HEK293 (cell line): ENCODE measurements around the gene STEAP4.

Experiments
- CTCF ChIA-PET: fragments of 350-600 bp; formaldehyde crosslinking; extraction: SDS; loops from one replicate; lab custom pipeline; 2021; ENCODE audit warnings: antibody characterized with exemption; lab: Yijun Ruan, JAX
- POLR2A ChIA-PET: fragments of 300-600 bp; formaldehyde crosslinking; extraction: SDS; loops from one replicate; lab custom pipeline; 2020; ENCODE audit warnings: antibody characterized with exemption, inconsistent platforms; lab: Yijun Ruan, JAX
- H3K27ac ChIP-seq: fragments of 200-500 bp; sonication (Bioruptor generic); 2 replicates; pipeline ENCODE4 v1.5.1; 2014; ENCODE audit warnings: low read depth, low read length, control low read depth, inconsistent platforms; ENCODE audit errors: extremely low read depth
- H3K36me3 ChIP-seq, 2 experiments: fragments of 200-500 bp in 1 of 2; sonication (Bioruptor generic) in 1 of 2; 1 replicate in 1 of 2; 2 replicates in 1 of 2; pipeline ENCODE4 v1.5.1; 2014 to 2017; ENCODE audit warnings: inconsistent platforms in 2 of 2, low read length in 2 of 2; ENCODE audit not compliant: control insufficient read depth in 2 of 2, insufficient read depth in 1 of 2
- H3K4me1 ChIP-seq: fragments of 200-500 bp; sonication (Bioruptor generic); 2 replicates; pipeline ENCODE4 v1.5.1; 2014; ENCODE audit warnings: mild to moderate bottlenecking, low read length, inconsistent platforms; ENCODE audit not compliant: control insufficient read depth, insufficient read depth
- H3K4me3 ChIP-seq: 2 replicates; pipeline ENCODE4 v1.5.1; 2011; ENCODE audit warnings: low read depth, mild to moderate bottlenecking, control low read depth, low read length, moderate library complexity
- H3K9me3 ChIP-seq: fragments of 200-500 bp; sonication (Bioruptor generic); 2 replicates; pipeline ENCODE4 v1.5.1; 2014; ENCODE audit warnings: low read depth, low read length, inconsistent platforms; ENCODE audit not compliant: control insufficient read depth, insufficient read depth
- GFI1B ChIP-seq: fragments of 450-650 bp; formaldehyde crosslinking; IDR thresholded peaks from 2 replicates; pipeline ENCODE4 v1.5.1; 2016; ENCODE audit warnings: missing biosample characterization, missing genetic modification characterization
- KLF16 ChIP-seq: fragments of 450-650 bp; formaldehyde crosslinking; IDR thresholded peaks from 2 replicates; pipeline ENCODE4 v1.5.1; 2017; ENCODE audit warnings: missing biosample characterization, missing genetic modification characterization
- KLF8 ChIP-seq: fragments of 450-650 bp; formaldehyde crosslinking; IDR thresholded peaks from 2 replicates; pipeline ENCODE4 v1.5.1; 2016; ENCODE audit warnings: missing biosample characterization, missing genetic modification characterization
- PATZ1 ChIP-seq: fragments of 450-650 bp; formaldehyde crosslinking; IDR thresholded peaks from 2 replicates; pipeline ENCODE4 v1.5.1; 2016; ENCODE audit warnings: missing biosample characterization, missing genetic modification characterization
- SP3 ChIP-seq: fragments of 450-650 bp; formaldehyde crosslinking; IDR thresholded peaks from 2 replicates; pipeline ENCODE4 v1.5.1; 2016; ENCODE audit warnings: missing biosample characterization, missing genetic modification characterization
- ZNF157 ChIP-seq: fragments of 450-650 bp; formaldehyde crosslinking; IDR thresholded peaks from 2 replicates; pipeline ENCODE4 v1.5.1; 2016; ENCODE audit warnings: missing biosample characterization, missing genetic modification characterization
- ZNF223 ChIP-seq: fragments of 450-650 bp; formaldehyde crosslinking; IDR thresholded peaks from 2 replicates; pipeline ENCODE4 v1.5.1; 2016; ENCODE audit warnings: missing biosample characterization, missing genetic modification characterization
- ZNF629 ChIP-seq: fragments of 450-650 bp; formaldehyde crosslinking; IDR thresholded peaks from 2 replicates; pipeline ENCODE4 v1.5.1; 2017; ENCODE audit warnings: missing biosample characterization, missing genetic modification characterization
- ZNF785 ChIP-seq: fragments of 450-650 bp; formaldehyde crosslinking; IDR thresholded peaks from 2 replicates; pipeline ENCODE4 v1.5.1; 2016; ENCODE audit warnings: missing biosample characterization, missing genetic modification characterization
- TF ChIP-seq, protein P1 (sequence below): fragments of 450-650 bp; formaldehyde crosslinking; IDR thresholded peaks from 2 replicates; pipeline ENCODE4 v1.5.1; 2016; ENCODE audit warnings: missing biosample characterization, missing genetic modification characterization
- TF ChIP-seq, protein P2 (sequence below): fragments of 450-650 bp; formaldehyde crosslinking; IDR thresholded peaks from 2 replicates; pipeline ENCODE4 v1.5.1; 2016; ENCODE audit warnings: missing biosample characterization, missing genetic modification characterization
- TF ChIP-seq, protein P3 (sequence below): fragments of 450-650 bp; formaldehyde crosslinking; IDR thresholded peaks from 2 replicates; pipeline ENCODE4 v1.5.1; 2016; ENCODE audit warnings: missing biosample characterization, missing genetic modification characterization, borderline replicate concordance

The STEAP4 gene

GRCh38 chr7:88302486-88302885, 4.2 kb downstream of the STEAP4 start:
- Histone ChIP-seq H3K4me3 (no peak overlapping the region), H3K9me3 (no peaks in the 10 kb centered on the region), H3K27ac (no peak overlapping the region), H3K4me1 (no peaks in the 10 kb centered on the region), H3K36me3 (no peaks in the 10 kb centered on the region)
- POLR2A ChIA-PET, result interaction anchor here (0.6 kb wide), 1 partner anchor 75 kb away, joined by 3 read pairs; no protein-coding TSS in a partner anchor
- CTCF ChIA-PET, result interaction anchor here (0.6 kb wide), 1 partner anchor 15 kb away, joined by 3 read pairs; no protein-coding TSS in a partner anchor
- TF ChIP-seq, protein P1, sequence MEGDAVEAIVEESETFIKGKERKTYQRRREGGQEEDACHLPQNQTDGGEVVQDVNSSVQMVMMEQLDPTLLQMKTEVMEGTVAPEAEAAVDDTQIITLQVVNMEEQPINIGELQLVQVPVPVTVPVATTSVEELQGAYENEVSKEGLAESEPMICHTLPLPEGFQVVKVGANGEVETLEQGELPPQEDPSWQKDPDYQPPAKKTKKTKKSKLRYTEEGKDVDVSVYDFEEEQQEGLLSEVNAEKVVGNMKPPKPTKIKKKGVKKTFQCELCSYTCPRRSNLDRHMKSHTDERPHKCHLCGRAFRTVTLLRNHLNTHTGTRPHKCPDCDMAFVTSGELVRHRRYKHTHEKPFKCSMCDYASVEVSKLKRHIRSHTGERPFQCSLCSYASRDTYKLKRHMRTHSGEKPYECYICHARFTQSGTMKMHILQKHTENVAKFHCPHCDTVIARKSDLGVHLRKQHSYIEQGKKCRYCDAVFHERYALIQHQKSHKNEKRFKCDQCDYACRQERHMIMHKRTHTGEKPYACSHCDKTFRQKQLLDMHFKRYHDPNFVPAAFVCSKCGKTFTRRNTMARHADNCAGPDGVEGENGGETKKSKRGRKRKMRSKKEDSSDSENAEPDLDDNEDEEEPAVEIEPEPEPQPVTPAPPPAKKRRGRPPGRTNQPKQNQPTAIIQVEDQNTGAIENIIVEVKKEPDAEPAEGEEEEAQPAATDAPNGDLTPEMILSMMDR (tag by site-specific recombination), result no peak
- TF ChIP-seq, protein P2, sequence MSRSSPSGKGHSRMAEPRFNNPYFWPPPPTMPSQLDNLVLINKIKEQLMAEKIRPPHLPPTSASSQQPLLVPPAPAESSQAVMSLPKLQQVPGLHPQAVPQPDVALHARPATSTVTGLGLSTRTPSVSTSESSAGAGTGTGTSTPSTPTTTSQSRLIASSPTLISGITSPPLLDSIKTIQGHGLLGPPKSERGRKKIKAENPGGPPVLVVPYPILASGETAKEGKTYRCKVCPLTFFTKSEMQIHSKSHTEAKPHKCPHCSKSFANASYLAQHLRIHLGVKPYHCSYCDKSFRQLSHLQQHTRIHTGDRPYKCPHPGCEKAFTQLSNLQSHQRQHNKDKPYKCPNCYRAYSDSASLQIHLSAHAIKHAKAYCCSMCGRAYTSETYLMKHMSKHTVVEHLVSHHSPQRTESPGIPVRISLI, result no peak
- TF ChIP-seq GFI1B, result no peak
- TF ChIP-seq, protein P3, sequence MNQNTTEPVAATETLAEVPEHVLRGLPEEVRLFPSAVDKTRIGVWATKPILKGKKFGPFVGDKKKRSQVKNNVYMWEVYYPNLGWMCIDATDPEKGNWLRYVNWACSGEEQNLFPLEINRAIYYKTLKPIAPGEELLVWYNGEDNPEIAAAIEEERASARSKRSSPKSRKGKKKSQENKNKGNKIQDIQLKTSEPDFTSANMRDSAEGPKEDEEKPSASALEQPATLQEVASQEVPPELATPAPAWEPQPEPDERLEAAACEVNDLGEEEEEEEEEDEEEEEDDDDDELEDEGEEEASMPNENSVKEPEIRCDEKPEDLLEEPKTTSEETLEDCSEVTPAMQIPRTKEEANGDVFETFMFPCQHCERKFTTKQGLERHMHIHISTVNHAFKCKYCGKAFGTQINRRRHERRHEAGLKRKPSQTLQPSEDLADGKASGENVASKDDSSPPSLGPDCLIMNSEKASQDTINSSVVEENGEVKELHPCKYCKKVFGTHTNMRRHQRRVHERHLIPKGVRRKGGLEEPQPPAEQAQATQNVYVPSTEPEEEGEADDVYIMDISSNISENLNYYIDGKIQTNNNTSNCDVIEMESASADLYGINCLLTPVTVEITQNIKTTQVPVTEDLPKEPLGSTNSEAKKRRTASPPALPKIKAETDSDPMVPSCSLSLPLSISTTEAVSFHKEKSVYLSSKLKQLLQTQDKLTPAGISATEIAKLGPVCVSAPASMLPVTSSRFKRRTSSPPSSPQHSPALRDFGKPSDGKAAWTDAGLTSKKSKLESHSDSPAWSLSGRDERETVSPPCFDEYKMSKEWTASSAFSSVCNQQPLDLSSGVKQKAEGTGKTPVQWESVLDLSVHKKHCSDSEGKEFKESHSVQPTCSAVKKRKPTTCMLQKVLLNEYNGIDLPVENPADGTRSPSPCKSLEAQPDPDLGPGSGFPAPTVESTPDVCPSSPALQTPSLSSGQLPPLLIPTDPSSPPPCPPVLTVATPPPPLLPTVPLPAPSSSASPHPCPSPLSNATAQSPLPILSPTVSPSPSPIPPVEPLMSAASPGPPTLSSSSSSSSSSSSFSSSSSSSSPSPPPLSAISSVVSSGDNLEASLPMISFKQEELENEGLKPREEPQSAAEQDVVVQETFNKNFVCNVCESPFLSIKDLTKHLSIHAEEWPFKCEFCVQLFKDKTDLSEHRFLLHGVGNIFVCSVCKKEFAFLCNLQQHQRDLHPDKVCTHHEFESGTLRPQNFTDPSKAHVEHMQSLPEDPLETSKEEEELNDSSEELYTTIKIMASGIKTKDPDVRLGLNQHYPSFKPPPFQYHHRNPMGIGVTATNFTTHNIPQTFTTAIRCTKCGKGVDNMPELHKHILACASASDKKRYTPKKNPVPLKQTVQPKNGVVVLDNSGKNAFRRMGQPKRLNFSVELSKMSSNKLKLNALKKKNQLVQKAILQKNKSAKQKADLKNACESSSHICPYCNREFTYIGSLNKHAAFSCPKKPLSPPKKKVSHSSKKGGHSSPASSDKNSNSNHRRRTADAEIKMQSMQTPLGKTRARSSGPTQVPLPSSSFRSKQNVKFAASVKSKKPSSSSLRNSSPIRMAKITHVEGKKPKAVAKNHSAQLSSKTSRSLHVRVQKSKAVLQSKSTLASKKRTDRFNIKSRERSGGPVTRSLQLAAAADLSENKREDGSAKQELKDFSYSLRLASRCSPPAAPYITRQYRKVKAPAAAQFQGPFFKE, result no peak

- no peaks in the 10 kb centered on the region for H3K4me1 ChIP-seq
- ChIA-PET POLR2A (no interaction called here), CTCF (interaction anchor here (0.6 kb wide), 1 partner anchor 14 kb away, joined by 3 read pairs; no protein-coding TSS in a partner anchor)
- H3K36me3 ChIP-seq, result no peaks in the 10 kb centered on the region
- H3K27ac ChIP-seq, result no peak overlapping the region
- no peak for TF ChIP-seq KLF8
- no peak for TF ChIP-seq ZNF629 (tag by site-specific recombination)
- no peak for TF ChIP-seq ZNF157 (tag by site-specific recombination)
- no peak for TF ChIP-seq ZNF785 (tag by site-specific recombination)
- no peak for TF ChIP-seq PATZ1 (tag by site-specific recombination)
- TF ChIP-seq KLF16 (tag by site-specific recombination), result no peak
- TF ChIP-seq ZNF223 (tag by site-specific recombination), result no peak
- no peak for TF ChIP-seq SP3 (tag by site-specific recombination)
- H3K4me3 ChIP-seq, result no peak overlapping the region
- H3K9me3 ChIP-seq, result no peaks in the 10 kb centered on the region
Measured at GRCh38 chr7:88301924-88302323, 4.8 kb downstream of the STEAP4 start.
